Neuronal stem cell (in vitro differentiated cells): ENCODE results near the gene SLC8B1.

ENCODE experiments used
- DNase-seq: peaks from one replicate; pipeline ENCODE4 v3.0.0-alpha.2; 2013; ENCODE audit warnings: low spot score
- H2AFZ ChIP-seq: one replicate; pipeline ENCODE4 v1.6.1; 2013; ENCODE audit warnings: mild to moderate bottlenecking, low read length, inconsistent platforms
- H2AK5ac ChIP-seq: 2 replicates; pipeline ENCODE4 v1.6.1; 2013; ENCODE audit warnings: low read depth, mild to moderate bottlenecking, inconsistent platforms, low read length, moderate library complexity, mixed read lengths
- H2BK120ac ChIP-seq: 2 replicates; pipeline ENCODE4 v1.6.1; 2013; ENCODE audit warnings: low read depth, mild to moderate bottlenecking, inconsistent platforms, low read length, moderate library complexity, mixed read lengths
- H2BK12ac ChIP-seq: one replicate; pipeline ENCODE4 v1.6.1; 2013; ENCODE audit warnings: low read length, inconsistent platforms
- H2BK15ac ChIP-seq: 2 replicates; pipeline ENCODE4 v1.6.1; 2013; ENCODE audit warnings: mild to moderate bottlenecking, low read length, inconsistent platforms, mixed read lengths
- H2BK5ac ChIP-seq: one replicate; pipeline ENCODE4 v1.6.1; 2013; ENCODE audit warnings: inconsistent platforms, mild to moderate bottlenecking, low read length, moderate library complexity
- H3K14ac ChIP-seq: one replicate; pipeline ENCODE4 v1.6.1; 2013; ENCODE audit warnings: low read length, inconsistent platforms
- H3K18ac ChIP-seq: 2 replicates; pipeline ENCODE4 v1.6.1; 2013; ENCODE audit warnings: low read length, inconsistent platforms
- H3K23ac ChIP-seq: 2 replicates; pipeline ENCODE4 v1.6.1; 2013; ENCODE audit warnings: low read depth, mild to moderate bottlenecking, mixed read lengths, low read length, inconsistent platforms; ENCODE audit not compliant: poor library complexity
- H3K27ac ChIP-seq: replicated peaks from 3 replicates; pipeline ENCODE4 v1.5.1; 2013; ENCODE audit warnings: low read length, inconsistent platforms
- H3K27me3 ChIP-seq, 3 experiments: 2 replicates each; pipeline ENCODE4 v1.6.1; 2013; ENCODE audit warnings: low read length in 3 of 3, mild to moderate bottlenecking in 2 of 3, inconsistent platforms in 1 of 3, low read depth in 1 of 3, mixed read lengths in 1 of 3, moderate library complexity in 1 of 3; ENCODE audit not compliant: control insufficient read depth in 3 of 3, insufficient read depth in 3 of 3
- H3K36me3 ChIP-seq, 2 donors: replicated peaks in 1 of 2; 2 replicates each; pipeline ENCODE4 v1.6.1; 2013; ENCODE audit warnings: low read length in 2 of 2; ENCODE audit not compliant: control insufficient read depth in 2 of 2, insufficient read depth in 2 of 2
- H3K4ac ChIP-seq: 2 replicates; pipeline ENCODE4 v1.6.1; 2013; ENCODE audit warnings: inconsistent platforms, mild to moderate bottlenecking, low read length, moderate library complexity
- H3K4me1 ChIP-seq, 2 donors: 1 replicate in 1 of 2; 2 replicates in 1 of 2; pipeline ENCODE4 v1.6.1; 2013; ENCODE audit warnings: low read length in 2 of 2, low read depth in 1 of 2; ENCODE audit not compliant: control insufficient read depth in 2 of 2, insufficient read depth in 1 of 2
- H3K4me2 ChIP-seq: one replicate; pipeline ENCODE4 v1.6.1; 2013; ENCODE audit warnings: mild to moderate bottlenecking, low read length, inconsistent platforms; ENCODE audit not compliant: insufficient read depth, poor library complexity, severe bottlenecking
- H3K4me3 ChIP-seq, 2 donors: 2 replicates each; pipeline ENCODE4 v1.5.1; 2013; ENCODE audit warnings: low read length in 2 of 2, mild to moderate bottlenecking in 2 of 2, inconsistent platforms in 1 of 2, moderate library complexity in 1 of 2
- H3K79me1 ChIP-seq: one replicate; pipeline ENCODE4 v1.6.1; 2013; ENCODE audit warnings: low read depth, mild to moderate bottlenecking, inconsistent platforms, low read length, moderate library complexity
- H3K9ac ChIP-seq: one replicate; pipeline ENCODE4 v1.6.1; 2013; ENCODE audit warnings: mild to moderate bottlenecking, low read depth, low read length, inconsistent platforms; ENCODE audit not compliant: poor library complexity
- H3K9me3 ChIP-seq, 2 donors: replicated peaks in 1 of 2; 2 replicates each; pipeline versions ENCODE3 to v1.6.1; 2013; ENCODE audit warnings: low read length in 2 of 2, mild to moderate bottlenecking in 2 of 2, inconsistent platforms in 1 of 2, low read depth in 1 of 2, mixed read lengths in 1 of 2, moderate library complexity in 1 of 2; ENCODE audit not compliant: control insufficient read depth in 2 of 2, insufficient read depth in 1 of 2
- H4K8ac ChIP-seq: one replicate; pipeline ENCODE4 v1.6.1; 2013; ENCODE audit warnings: low read depth, mild to moderate bottlenecking, inconsistent platforms, low read length, moderate library complexity
- H4K91ac ChIP-seq: one replicate; pipeline ENCODE4 v1.6.1; 2013; ENCODE audit warnings: low read length, low read depth, mild to moderate bottlenecking, inconsistent platforms; ENCODE audit not compliant: poor library complexity
- WGBS, 2 donors: extraction: QIAGEN DNeasy Blood & Tissue Kit; methylation state at CpG; one replicate each; pipeline ENCODE4 v1.1.7; 2013; ENCODE audit warnings: missing lambda C conversion rate in 2 of 2, mixed read lengths in 1 of 2; ENCODE audit not compliant: insufficient read length in 2 of 2, insufficient replicate concordance in 1 of 2; ENCODE audit errors: extremely low coverage in 2 of 2; 5-methylcytosine and 5-hydroxymethylcytosine counted together

SLC8B1 gene

GRCh38 chr12:113347107-113347506, 12.2 kb upstream of the SLC8B1 start:
- Histone ChIP-seq H3K36me3 (no peaks in the 10 kb centered on the region), H2BK5ac (no peak overlapping the region), H3K9ac (no peak overlapping the region), H2BK15ac (no peak overlapping the region), H4K8ac (no peak overlapping the region), H3K4ac (no peak overlapping the region), H3K27me3 (peaks cover 0 to 11% (median 0%) of the 10 kb centered on the region in 3 experiments), H3K4me2 (no peak overlapping the region), H2AK5ac (no peak overlapping the region), H3K18ac (no peak overlapping the region), H3K4me1 (peaks cover 5 to 6% of the 10 kb centered on the region in 2 donors), H2BK120ac (no peak overlapping the region), H3K79me1 (no peaks in the 10 kb centered on the region), H3K4me3 (no peak overlapping the region), H3K23ac (no peak overlapping the region), H3K27ac (no peak overlapping the region), H3K14ac (no peak overlapping the region), H4K91ac (no peak overlapping the region), H2AFZ (no peak overlapping the region), H2BK12ac (no peak overlapping the region), H3K9me3 (no peaks in the 10 kb centered on the region)
- no peak for DNase-seq
- no CpG with 5 or more reads among the region's 3 CpGs for WGBS, 2 donors

DNA sequence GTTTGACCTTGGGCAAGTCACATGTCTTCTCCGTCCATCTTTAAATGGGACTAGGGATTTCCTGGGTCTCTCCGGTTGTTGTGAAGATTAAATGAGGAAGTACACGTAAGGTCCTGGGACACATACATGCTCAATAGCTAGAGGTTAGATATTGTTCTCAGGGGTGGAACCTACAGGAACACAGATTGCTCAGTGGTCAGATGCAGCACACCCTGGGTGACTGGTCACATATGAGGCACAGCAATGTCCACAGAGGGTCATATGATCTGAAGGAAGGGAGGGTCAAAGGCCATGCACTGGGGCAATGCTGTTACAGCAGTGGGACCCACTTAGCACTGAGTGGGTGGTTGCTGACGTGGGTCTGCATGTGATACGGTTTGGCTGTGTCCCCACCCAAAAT, 11.4 kb upstream of the SLC8B1 start:
- H3K4me2 ChIP-seq, result no peak overlapping the region
- peaks cover 0 to 11% (median 0%) of the 10 kb centered on the region in 3 experiments for H3K27me3 ChIP-seq
- H2BK12ac ChIP-seq, result no peak overlapping the region
- no peak overlapping the region for H3K23ac ChIP-seq
- H2BK5ac ChIP-seq, result no peak overlapping the region
- no peak overlapping the region for H3K18ac ChIP-seq
- H3K79me1 ChIP-seq, result no peaks in the 10 kb centered on the region
- no peak overlapping the region for H3K27ac ChIP-seq
- H4K91ac ChIP-seq, result no peak overlapping the region
- peaks cover 5 to 6% of the 10 kb centered on the region in 2 donors for H3K4me1 ChIP-seq
- H3K4me3 ChIP-seq, result no peak overlapping the region
- DNase-seq, result no peak
- H3K14ac ChIP-seq, result no peak overlapping the region
- no peak overlapping the region for H2BK15ac ChIP-seq
- H3K9me3 ChIP-seq, result no peaks in the 10 kb centered on the region
- no peak overlapping the region for H3K9ac ChIP-seq
- no peak overlapping the region for H4K8ac ChIP-seq
- no peak overlapping the region for H2AFZ ChIP-seq
- no peak overlapping the region for H3K4ac ChIP-seq
- H2BK120ac ChIP-seq, result no peak overlapping the region
- no peak overlapping the region for H2AK5ac ChIP-seq
- no CpG with 5 or more reads among the region's 5 CpGs for WGBS, 2 donors
- no peaks in the 10 kb centered on the region for H3K36me3 ChIP-seq

DNA sequence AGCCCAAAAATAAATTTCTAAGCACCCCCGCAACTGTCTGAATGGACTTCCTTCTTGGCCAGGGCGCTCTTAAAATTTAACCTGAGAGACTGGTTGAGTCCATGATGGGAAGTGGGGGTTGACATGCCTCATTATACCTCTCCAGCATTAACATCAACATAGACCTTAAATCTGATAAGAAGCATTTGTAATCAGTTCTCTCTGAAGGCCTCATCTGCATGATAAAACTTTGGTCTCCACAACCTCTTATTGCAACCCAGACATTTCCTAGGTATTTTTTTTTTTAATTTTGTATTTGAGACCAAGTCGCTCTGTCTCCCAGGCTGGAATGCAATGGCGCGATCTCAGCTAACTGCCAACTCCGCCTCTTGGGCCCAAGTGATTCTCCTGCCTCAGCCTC, 10.4 kb upstream of the SLC8B1 start:
- no peak for DNase-seq
- Histone ChIP-seq H3K18ac (no peak overlapping the region), H3K79me1 (no peaks in the 10 kb centered on the region), H3K9me3 (no peaks in the 10 kb centered on the region), H3K23ac (no peak overlapping the region), H4K91ac (no peak overlapping the region), H3K4me1 (peaks cover 5 to 6% of the 10 kb centered on the region in 2 donors), H2AFZ (no peak overlapping the region), H3K9ac (no peak overlapping the region), H2BK15ac (no peak overlapping the region), H2BK5ac (no peak overlapping the region), H4K8ac (no peak overlapping the region), H2BK12ac (no peak overlapping the region), H2AK5ac (no peak overlapping the region), H3K27me3 (peaks cover 0 to 10% (median 0%) of the 10 kb centered on the region in 3 experiments), H3K4me2 (no peak overlapping the region), H3K14ac (no peak overlapping the region), H3K4ac (no peak overlapping the region), H3K4me3 (no peak overlapping the region), H3K27ac (no peak overlapping the region), H3K36me3 (no peaks in the 10 kb centered on the region), H2BK120ac (no peak overlapping the region)
- WGBS, 2 donors, result no CpG with 5 or more reads among the region's 6 CpGs

GRCh38 chr12:113341535-113341934, 6.6 kb upstream of the SLC8B1 start:
- no CpG with 5 or more reads among the region's 6 CpGs for WGBS, 2 donors
- H2BK15ac ChIP-seq, result no peak overlapping the region
- H3K9me3 ChIP-seq, result peaks cover 0 to 3% of the 10 kb centered on the region in 2 donors
- H3K4ac ChIP-seq, result no peak overlapping the region
- H4K91ac ChIP-seq, result no peak overlapping the region
- no peak overlapping the region for H2BK120ac ChIP-seq
- no peak overlapping the region for H3K14ac ChIP-seq
- H3K4me3 ChIP-seq, result no peak overlapping the region
- H3K27ac ChIP-seq, result no peak overlapping the region
- DNase-seq, result no peak
- H2AK5ac ChIP-seq, result no peak overlapping the region
- no peak overlapping the region for H3K23ac ChIP-seq
- peaks cover 0 to 2% (median 0%) of the 10 kb centered on the region in 3 experiments for H3K27me3 ChIP-seq
- no peaks in the 10 kb centered on the region for H3K36me3 ChIP-seq
- H2AFZ ChIP-seq, result no peak overlapping the region
- H3K4me2 ChIP-seq, result no peak overlapping the region
- H3K4me1 ChIP-seq, result no peaks in the 10 kb centered on the region
- H3K18ac ChIP-seq, result peak overlapping the region; percentile 11
- H2BK5ac ChIP-seq, result no peak overlapping the region
- no peak overlapping the region for H3K9ac ChIP-seq
- no peaks in the 10 kb centered on the region for H3K79me1 ChIP-seq
- no peak overlapping the region for H2BK12ac ChIP-seq
- no peak overlapping the region for H4K8ac ChIP-seq
